Colonic mucosa (tissue), 4 donors: ENCODE measurements around the gene SORCS1. TPM values are rescaled to one million over a fixed set of nuclear protein-coding genes. Genes with fewer than 3 reads are reported as not detected.

Experiments used
- DNase-seq: peaks from one replicate; pipeline ENCODE4 v3.0.0-alpha.2; 2020
- H3K27ac ChIP-seq: fragments of 200-600 bp; one replicate; pipeline ENCODE4 v1.8.0; 2021
- H3K27me3 ChIP-seq: fragments of 200-600 bp; one replicate; pipeline ENCODE4 v1.8.0; 2021
- H3K36me3 ChIP-seq: fragments of 200-600 bp; one replicate; pipeline ENCODE4 v1.8.0; 2021
- H3K4me1 ChIP-seq: fragments of 200-600 bp; one replicate; pipeline ENCODE4 v1.8.0; 2021; ENCODE audit warnings: mild to moderate bottlenecking
- H3K4me3 ChIP-seq: fragments of 200-600 bp; one replicate; pipeline ENCODE4 v1.8.0; 2021
- H3K9ac ChIP-seq, 2 donors: one replicate each; pipeline ENCODE4 v1.7.0; 2013; ENCODE audit warnings: control low read depth in 2 of 2, low read depth in 2 of 2, low read length in 2 of 2
- H3K9me3 ChIP-seq: fragments of 200-600 bp; one replicate; pipeline ENCODE4 v1.8.0; 2021
- intact Hi-C: fragments of 100-400 bp; cut with DNase I; formaldehyde crosslinking; loops from one replicate; pipeline ENCODE4 v1.14.1; 2022
- total RNA-seq, 2 donors: library from RNA; stranded (reverse); fragmentation: NEBNext Ultra II Directional in 1 of 2; extraction: Animal tissue kit (Norgen Biotek cat#: 25700) in 1 of 2; gene quantifications; one replicate each; pipeline ENCODE4 v1.2.1, GENCODE V29; 2021
- TF ChIP-seq, protein P1 (sequence below): fragments of 200-600 bp; IDR thresholded peaks from one replicate; pipeline ENCODE4 v1.8.0; 2022; ENCODE audit warnings: antibody characterized with exemption, mild to moderate bottlenecking
- donor health status: healthy.
- donor health status: DM: no; HTN: no; CAD: no.
- donor health status: DM: no; HTN: no; CAD: no.

The SORCS1 gene
- total RNA-seq, 2 donors from 2014 or later = 0.40 to 1.6 TPM

DNA sequence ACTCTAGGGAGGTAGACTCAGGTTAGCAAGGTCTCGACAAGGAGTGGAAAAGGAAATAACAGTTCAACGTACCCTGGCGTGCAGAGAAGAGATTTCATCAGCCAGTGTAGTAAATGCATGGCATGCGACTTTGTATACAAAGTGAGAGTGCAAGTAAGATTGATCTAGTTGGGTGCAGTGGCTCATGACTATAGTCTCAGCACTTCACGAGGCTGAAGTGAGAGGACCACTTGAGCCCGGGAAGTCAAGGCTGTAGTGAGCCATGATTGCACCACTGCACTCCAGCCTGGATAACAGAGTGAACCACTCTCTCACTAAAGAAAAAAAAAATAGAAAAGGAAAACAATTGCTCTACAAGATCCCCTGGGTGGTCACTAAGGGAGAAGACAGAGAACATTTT lies 528.6 kb downstream of the SORCS1 start:
- Histone ChIP-seq H3K4me3 (no peak overlapping the region), H3K9ac (no peak overlapping the region), H3K27me3 (no peaks in the 10 kb centered on the region), H3K27ac (no peak overlapping the region), H3K9me3 (no peaks in the 10 kb centered on the region), H3K4me1 (no peaks in the 10 kb centered on the region), H3K36me3 (no peaks in the 10 kb centered on the region)
- no peak for DNase-seq
- intact Hi-C loops = no loop called here
- TF ChIP-seq, protein P1, sequence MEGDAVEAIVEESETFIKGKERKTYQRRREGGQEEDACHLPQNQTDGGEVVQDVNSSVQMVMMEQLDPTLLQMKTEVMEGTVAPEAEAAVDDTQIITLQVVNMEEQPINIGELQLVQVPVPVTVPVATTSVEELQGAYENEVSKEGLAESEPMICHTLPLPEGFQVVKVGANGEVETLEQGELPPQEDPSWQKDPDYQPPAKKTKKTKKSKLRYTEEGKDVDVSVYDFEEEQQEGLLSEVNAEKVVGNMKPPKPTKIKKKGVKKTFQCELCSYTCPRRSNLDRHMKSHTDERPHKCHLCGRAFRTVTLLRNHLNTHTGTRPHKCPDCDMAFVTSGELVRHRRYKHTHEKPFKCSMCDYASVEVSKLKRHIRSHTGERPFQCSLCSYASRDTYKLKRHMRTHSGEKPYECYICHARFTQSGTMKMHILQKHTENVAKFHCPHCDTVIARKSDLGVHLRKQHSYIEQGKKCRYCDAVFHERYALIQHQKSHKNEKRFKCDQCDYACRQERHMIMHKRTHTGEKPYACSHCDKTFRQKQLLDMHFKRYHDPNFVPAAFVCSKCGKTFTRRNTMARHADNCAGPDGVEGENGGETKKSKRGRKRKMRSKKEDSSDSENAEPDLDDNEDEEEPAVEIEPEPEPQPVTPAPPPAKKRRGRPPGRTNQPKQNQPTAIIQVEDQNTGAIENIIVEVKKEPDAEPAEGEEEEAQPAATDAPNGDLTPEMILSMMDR = no peak

DNA sequence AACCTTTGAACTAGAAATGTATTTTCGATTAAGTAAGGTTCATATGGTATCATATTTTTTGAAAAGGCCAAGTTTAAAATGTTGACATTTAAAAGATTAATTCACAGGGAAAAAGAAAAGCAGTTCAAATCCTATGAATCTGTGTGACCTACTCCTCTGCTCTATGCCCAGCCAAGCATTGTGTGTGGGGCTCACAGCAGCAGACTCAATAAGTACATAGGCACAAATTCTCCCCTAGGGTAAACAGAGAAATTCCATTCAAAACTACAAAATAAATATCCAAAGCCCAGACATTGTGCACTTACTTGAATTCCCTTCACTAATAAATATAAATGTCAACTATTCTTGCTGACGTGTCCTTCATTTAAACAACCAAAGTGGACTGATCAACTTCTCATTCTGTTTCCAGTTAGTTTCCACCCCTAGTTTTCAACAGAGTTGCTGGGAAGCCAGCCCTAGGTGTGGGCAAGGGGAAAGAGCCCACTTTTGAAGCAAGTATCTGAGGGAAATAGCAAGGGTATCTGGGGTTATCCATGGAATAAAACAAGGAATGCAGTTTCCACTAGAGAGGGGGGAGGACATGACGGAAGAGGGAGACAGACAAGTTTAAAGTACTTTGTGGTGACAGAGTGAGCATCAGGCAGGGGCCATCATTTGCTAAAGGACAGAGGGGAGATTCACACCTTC lies 533.3 kb downstream of the SORCS1 start:
- Histone ChIP-seq H3K36me3 (no peaks in the 10 kb centered on the region), H3K9ac (no peak overlapping the region), H3K4me3 (no peak overlapping the region), H3K27me3 (no peaks in the 10 kb centered on the region), H3K4me1 (no peaks in the 10 kb centered on the region), H3K27ac (no peak overlapping the region), H3K9me3 (no peaks in the 10 kb centered on the region)
- no peak for DNase-seq
- TF ChIP-seq, protein P1 = no peak
- intact Hi-C loops = no loop called here

DNA sequence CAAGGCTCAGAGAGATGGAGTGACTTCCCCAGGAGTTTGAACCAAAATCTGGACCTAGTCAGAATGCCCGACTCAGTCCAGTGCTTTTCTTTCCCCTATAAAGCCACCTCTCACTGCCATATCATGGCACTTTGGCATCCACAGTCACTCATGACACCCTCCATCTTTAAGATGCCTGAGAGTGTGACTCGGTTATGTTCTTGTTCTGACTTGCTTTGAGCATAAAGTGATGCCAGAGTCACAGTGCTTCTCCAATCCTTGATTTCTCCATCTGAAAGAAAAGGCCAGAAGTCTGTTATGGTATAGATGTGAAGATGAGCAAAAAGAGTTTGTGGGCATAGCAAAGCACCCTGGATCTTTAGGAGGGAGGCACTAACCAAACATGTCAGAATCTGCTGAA lies 538.1 kb downstream of the SORCS1 start:
- H3K36me3 ChIP-seq = no peaks in the 10 kb centered on the region
- intact Hi-C loops = loop anchor here (10.0 kb wide), 1 partner anchor 1918 kb away; no protein-coding TSS in a partner anchor
- no peak overlapping the region for H3K9ac ChIP-seq
- no peaks in the 10 kb centered on the region for H3K4me1 ChIP-seq
- H3K4me3 ChIP-seq = no peak overlapping the region
- no peak overlapping the region for H3K27ac ChIP-seq
- H3K9me3 ChIP-seq = no peaks in the 10 kb centered on the region
- TF ChIP-seq, protein P1 = no peak
- no peaks in the 10 kb centered on the region for H3K27me3 ChIP-seq
- DNase-seq = no peak

DNA sequence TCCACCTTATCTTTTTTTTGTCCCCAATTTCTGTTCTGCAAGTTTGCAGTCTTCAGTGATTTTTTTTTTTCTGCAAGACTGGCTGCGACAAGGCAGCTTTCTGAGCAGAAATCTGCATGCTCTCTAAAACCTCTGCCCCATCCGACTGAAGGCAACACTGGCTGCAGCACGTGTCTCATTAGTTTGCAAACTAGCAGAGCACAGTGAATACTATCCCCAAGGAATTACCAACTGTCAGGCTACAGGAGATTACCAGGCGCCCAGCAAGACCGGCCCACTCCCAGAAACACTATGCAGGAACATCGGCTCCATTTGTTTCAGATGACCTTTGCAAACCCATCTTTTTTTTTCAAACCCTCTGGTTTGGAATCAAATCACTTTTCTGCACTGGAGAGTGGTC lies 538.8 kb downstream of the SORCS1 start:
- Histone ChIP-seq H3K4me1 (no peaks in the 10 kb centered on the region), H3K4me3 (no peak overlapping the region), H3K9ac (no peak overlapping the region), H3K9me3 (no peaks in the 10 kb centered on the region), H3K27ac (no peak overlapping the region), H3K36me3 (no peaks in the 10 kb centered on the region), H3K27me3 (no peaks in the 10 kb centered on the region)
- TF ChIP-seq, protein P1 = no peak
- intact Hi-C loops = loop anchor here (10.0 kb wide), 1 partner anchor 1919 kb away; no protein-coding TSS in a partner anchor
- no peak for DNase-seq

DNA sequence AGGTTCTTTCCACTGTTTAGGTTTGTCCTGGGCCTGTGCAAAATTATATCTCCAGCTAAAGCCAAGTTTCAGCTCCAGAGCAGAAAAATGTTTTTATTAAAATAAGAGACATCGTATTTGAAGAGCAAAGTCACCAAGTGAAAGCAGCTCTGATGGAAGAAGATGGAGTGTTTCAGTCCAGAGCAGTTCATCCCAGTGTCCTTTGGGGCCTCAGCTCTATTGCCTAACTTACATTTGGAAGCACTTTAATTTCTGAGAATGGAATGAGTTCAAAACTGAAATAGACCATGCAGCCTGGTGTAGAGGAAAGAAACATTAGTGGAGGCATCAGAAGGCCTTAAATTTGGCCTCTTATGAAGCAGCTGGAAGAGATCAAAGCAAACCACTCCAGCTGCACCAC lies 545.2 kb downstream of the SORCS1 start:
- intact Hi-C loops = no loop called here
- no peaks in the 10 kb centered on the region for H3K4me1 ChIP-seq
- TF ChIP-seq, protein P1 = no peak

More for the DNA sequence above, 545.2 kb downstream of the SORCS1 start:
- Histone ChIP-seq H3K4me3 (no peak overlapping the region), H3K9ac (no peak overlapping the region), H3K27ac (no peak overlapping the region), H3K36me3 (no peaks in the 10 kb centered on the region), H3K27me3 (no peaks in the 10 kb centered on the region), H3K9me3 (no peaks in the 10 kb centered on the region)
- DNase-seq = no peak
